MCF 10A (cell line): ENCODE results near the gene WDR55. TPM values are rescaled to one million over a fixed set of nuclear protein-coding genes. Genes with fewer than 3 reads are reported as not detected.

Source experiments
- BruUV-seq: library from RNA; stranded (reverse); fragments of 400-500 nt; replicated peaks from 2 replicates; lab custom pipeline; 2021; lab: Mats Ljungman, UMichigan
- CTCF ChIA-PET: fragments of 300-600 bp; sonication (Branson Sonifier 250); formaldehyde crosslinking; extraction: SDS; loops from one replicate; lab custom pipeline; 2021; ENCODE audit warnings: antibody characterized with exemption, inconsistent platforms; lab: Yijun Ruan, JAX
- POLR2A ChIA-PET: fragments of 300-600, 350-650 bp; sonication (Branson Sonifier 250); formaldehyde crosslinking; extraction: SDS; loops from one replicate; lab custom pipeline; 2020; ENCODE audit warnings: antibody characterized with exemption, inconsistent platforms; lab: Yijun Ruan, JAX
- DNase-seq: peaks from one replicate; pipeline ENCODE4 v3.0.0-alpha.2; 2018; ENCODE audit not compliant: unreplicated experiment
- H3K27ac Mint-ChIP-seq: one replicate; pipeline ENCODE4 v1.8.0; 2022; ENCODE audit warnings: mild to moderate bottlenecking, low read depth, mixed read lengths; ENCODE audit not compliant: unreplicated experiment
- H3K27me3 Mint-ChIP-seq: one replicate; pipeline ENCODE4 v1.8.0; 2022; ENCODE audit warnings: mixed read lengths; ENCODE audit not compliant: insufficient read depth, unreplicated experiment
- H3K36me3 Mint-ChIP-seq: one replicate; pipeline ENCODE4 v1.8.0; 2022; ENCODE audit warnings: mild to moderate bottlenecking, moderate library complexity, mixed read lengths; ENCODE audit not compliant: insufficient read depth, unreplicated experiment
- H3K4me1 Mint-ChIP-seq: one replicate; pipeline ENCODE4 v1.8.0; 2022; ENCODE audit warnings: mixed read lengths; ENCODE audit not compliant: insufficient read depth, unreplicated experiment
- H3K4me3 Mint-ChIP-seq: one replicate; pipeline ENCODE4 v1.8.0; 2022; ENCODE audit warnings: mild to moderate bottlenecking, moderate library complexity, mixed read lengths; ENCODE audit not compliant: unreplicated experiment
- H3K9me3 Mint-ChIP-seq: one replicate; pipeline ENCODE4 v1.8.0; 2022; ENCODE audit warnings: mixed read lengths; ENCODE audit not compliant: unreplicated experiment
- intact Hi-C: fragments of 100-400 bp; cut with micrococcal nuclease; formaldehyde crosslinking; loops from 2 replicates; pipeline ENCODE4 v1.14.1; 2022
- total RNA-seq: library from RNA; stranded (reverse); gene quantifications from 2 replicates; pipeline ENCODE4 v1.2.3, GENCODE V29; 2022
- TF ChIP-seq, protein P1 (sequence below): fragments of 200-600 bp; IDR thresholded peaks from one replicate; pipeline ENCODE4 v1.8.0; 2022; ENCODE audit warnings: antibody characterized with exemption, mild to moderate bottlenecking; ENCODE audit not compliant: unreplicated experiment

Gene WDR55
- total RNA-seq, 1 experiment from 2014 or later: 36.4 TPM

DNA sequence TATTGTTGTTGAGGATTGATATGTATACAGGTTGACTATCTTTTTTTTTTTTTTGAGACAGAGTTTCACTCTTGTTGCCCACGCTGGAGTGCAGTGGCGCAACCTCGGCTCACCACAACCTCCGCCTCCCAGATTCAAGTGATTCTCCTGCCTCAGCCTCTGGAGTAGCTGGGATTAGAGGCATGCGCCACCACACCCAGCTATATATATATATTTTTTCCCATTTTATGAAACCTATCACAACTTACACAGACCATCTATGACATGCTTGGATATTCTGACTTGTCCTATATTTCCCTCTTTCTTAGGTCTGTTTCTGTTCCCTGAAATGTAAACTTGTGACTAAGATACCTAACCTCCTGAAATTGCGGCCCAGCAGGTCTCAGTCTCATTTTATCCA is 36.7 kb upstream of the WDR55 start:
- H3K9me3 Mint-ChIP-seq: peaks cover 8% of the 10 kb centered on the region
- no TSS peak for BruUV-seq
- intact Hi-C loops: no loop called here
- H3K27ac Mint-ChIP-seq: no peak overlapping the region
- ChIA-PET POLR2A (interaction anchor here (0.6 to 2.1 kb wide), 4 partner anchors 13 to 71 kb away, joined by 3 to 12 read pairs (median 5); partner anchors contain the start of genes IK, NDUFA2 and SRA1), CTCF (interaction anchor here (0.6 to 1.3 kb wide), 4 partner anchors 26 to 603 kb away, joined by 3 to 7 read pairs (median 4); partner anchors contain the start of gene EIF4EBP3)
- peaks cover 8% of the 10 kb centered on the region for H3K36me3 Mint-ChIP-seq
- TF ChIP-seq, protein P1, sequence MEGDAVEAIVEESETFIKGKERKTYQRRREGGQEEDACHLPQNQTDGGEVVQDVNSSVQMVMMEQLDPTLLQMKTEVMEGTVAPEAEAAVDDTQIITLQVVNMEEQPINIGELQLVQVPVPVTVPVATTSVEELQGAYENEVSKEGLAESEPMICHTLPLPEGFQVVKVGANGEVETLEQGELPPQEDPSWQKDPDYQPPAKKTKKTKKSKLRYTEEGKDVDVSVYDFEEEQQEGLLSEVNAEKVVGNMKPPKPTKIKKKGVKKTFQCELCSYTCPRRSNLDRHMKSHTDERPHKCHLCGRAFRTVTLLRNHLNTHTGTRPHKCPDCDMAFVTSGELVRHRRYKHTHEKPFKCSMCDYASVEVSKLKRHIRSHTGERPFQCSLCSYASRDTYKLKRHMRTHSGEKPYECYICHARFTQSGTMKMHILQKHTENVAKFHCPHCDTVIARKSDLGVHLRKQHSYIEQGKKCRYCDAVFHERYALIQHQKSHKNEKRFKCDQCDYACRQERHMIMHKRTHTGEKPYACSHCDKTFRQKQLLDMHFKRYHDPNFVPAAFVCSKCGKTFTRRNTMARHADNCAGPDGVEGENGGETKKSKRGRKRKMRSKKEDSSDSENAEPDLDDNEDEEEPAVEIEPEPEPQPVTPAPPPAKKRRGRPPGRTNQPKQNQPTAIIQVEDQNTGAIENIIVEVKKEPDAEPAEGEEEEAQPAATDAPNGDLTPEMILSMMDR: no peak
- H3K4me1 Mint-ChIP-seq: peaks cover 18% of the 10 kb centered on the region
- no peaks in the 10 kb centered on the region for H3K27me3 Mint-ChIP-seq
- DNase-seq: no peak
- no peak overlapping the region for H3K4me3 Mint-ChIP-seq

GRCh38 chr5:140628711-140629110 is 36.0 kb upstream of the WDR55 start:
- CTCF ChIA-PET: interaction anchor here (0.7 to 3.7 kb wide), 2 partner anchors 11 to 1251 kb away, joined by 3 to 12 read pairs; partner anchors contain the start of gene TMCO6
- POLR2A ChIA-PET: interaction anchor here (0.7 to 2.1 kb wide), 3 partner anchors 21 to 71 kb away, joined by 3 to 12 read pairs (median 7); partner anchors contain the start of gene SRA1
- H3K36me3 Mint-ChIP-seq: peaks cover 8% of the 10 kb centered on the region
- TF ChIP-seq, protein P1: no peak
- no peaks in the 10 kb centered on the region for H3K27me3 Mint-ChIP-seq
- no peak overlapping the region for H3K4me3 Mint-ChIP-seq
- intact Hi-C loops: no loop called here
- H3K4me1 Mint-ChIP-seq: peaks cover 26% of the 10 kb centered on the region
- peak; percentile 38 for DNase-seq
- BruUV-seq: no TSS peak
- peaks cover 8% of the 10 kb centered on the region for H3K9me3 Mint-ChIP-seq
- no peak overlapping the region for H3K27ac Mint-ChIP-seq

DNA sequence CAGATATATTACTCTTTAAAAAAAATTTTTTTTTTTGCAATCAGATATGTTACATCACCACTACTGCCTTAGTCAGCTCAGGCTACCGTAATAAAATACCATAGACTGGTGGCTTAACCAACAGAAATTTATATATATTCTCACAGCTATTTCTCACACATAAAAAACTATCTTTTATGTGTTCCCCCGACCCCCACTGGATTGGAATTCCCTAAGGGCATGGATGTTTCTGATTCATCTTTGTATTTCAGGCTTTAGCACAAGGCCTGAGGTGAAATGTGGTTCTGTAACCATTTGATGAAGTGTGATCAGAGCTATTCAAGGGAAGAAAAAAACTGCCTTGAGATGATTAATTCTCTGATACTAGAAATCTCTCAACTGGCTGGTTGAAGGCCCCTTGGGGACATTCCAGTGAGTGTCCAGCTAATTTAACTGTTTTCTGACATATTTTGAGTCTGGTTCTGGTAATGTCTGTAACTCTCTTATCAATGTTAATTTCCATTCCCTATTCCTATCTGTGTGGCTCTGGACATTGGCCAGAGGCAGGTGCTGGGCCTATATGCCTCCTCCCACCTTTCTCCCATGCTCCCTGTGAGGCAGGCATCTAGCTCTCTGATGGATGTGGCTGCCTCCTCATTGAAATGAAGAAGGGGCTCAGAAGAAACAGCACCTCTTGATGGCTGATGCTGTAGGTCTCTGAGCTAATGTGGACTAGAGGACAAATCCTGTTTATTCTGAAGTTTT is 34.2 kb upstream of the WDR55 start:
- H3K4me1 Mint-ChIP-seq: peaks cover 30% of the 10 kb centered on the region
- H3K4me3 Mint-ChIP-seq: no peak overlapping the region
- TF ChIP-seq, protein P1: no peak
- H3K27ac Mint-ChIP-seq: no peak overlapping the region
- no TSS peak for BruUV-seq
- ChIA-PET POLR2A (interaction anchor here (0.6 to 11.2 kb wide), 19 partner anchors 8 to 375 kb away, joined by 3 to 143 read pairs (median 4); partner anchors contain the start of genes ANKHD1, APBB3, EIF4EBP3 and IK), CTCF (interaction anchor here (0.6 to 3.7 kb wide), 16 partner anchors 9 to 1101 kb away, joined by 3 to 12 read pairs (median 4); partner anchors contain the start of genes EIF4EBP3, IK, NDUFA2 and TMCO6)
- intact Hi-C loops: no loop called here
- no peaks in the 10 kb centered on the region for H3K27me3 Mint-ChIP-seq
- DNase-seq: peak; percentile 73
- H3K36me3 Mint-ChIP-seq: peaks cover 8% of the 10 kb centered on the region
- H3K9me3 Mint-ChIP-seq: peaks cover 8% of the 10 kb centered on the region

GRCh38 chr5:140631036-140631417 is 33.7 kb upstream of the WDR55 start:
- POLR2A ChIA-PET: interaction anchor here (0.9 to 11.2 kb wide), 11 partner anchors 8 to 230 kb away, joined by 3 to 143 read pairs (median 12); partner anchors contain the start of genes ANKHD1, APBB3, EIF4EBP3 and IK
- H3K27ac Mint-ChIP-seq: no peak overlapping the region
- peaks cover 8% of the 10 kb centered on the region for H3K9me3 Mint-ChIP-seq
- TF ChIP-seq, protein P1: no peak
- no peak for DNase-seq
- CTCF ChIA-PET: interaction anchor here (0.6 to 3.7 kb wide), 11 partner anchors 8 to 1100 kb away, joined by 3 to 12 read pairs (median 4); partner anchors contain the start of genes EIF4EBP3, IK, NDUFA2 and TMCO6
- H3K4me1 Mint-ChIP-seq: peaks cover 30% of the 10 kb centered on the region
- H3K36me3 Mint-ChIP-seq: peaks cover 8% of the 10 kb centered on the region
- no peaks in the 10 kb centered on the region for H3K27me3 Mint-ChIP-seq
- no TSS peak for BruUV-seq
- intact Hi-C loops: no loop called here
- H3K4me3 Mint-ChIP-seq: no peak overlapping the region
